NCI-H146 treated with DMSO at 0.1 percent for 48 hours (cell line): Measurements from ENCODE around the gene RND1.

Experiments
- DNase-seq: peaks from one replicate; lab custom pipeline; 2025; ENCODE audit not compliant: unreplicated experiment; lab: John Stamatoyannopoulos, UW

The RND1 gene

GRCh38 chr12:48828841-48829575, 36.7 kb downstream of the RND1 start:
- DNase-seq, result no peak

GRCh38 chr12:48828293-48828692, 37.4 kb downstream of the RND1 start:
- no peak for DNase-seq

- DNase-seq, result no peak
Measured at GRCh38 chr12:48827513-48828096, 38.1 kb downstream of the RND1 start.

- no peak for DNase-seq
Measured at GRCh38 chr12:48827026-48827425, 38.6 kb downstream of the RND1 start.

GRCh38 chr12:48826209-48826855, 39.3 kb downstream of the RND1 start:
- DNase-seq, result no peak

- DNase-seq, result no peak
Measured at GRCh38 chr12:48824905-48825304, 40.8 kb downstream of the RND1 start.

GRCh38 chr12:48824112-48824511, 41.6 kb downstream of the RND1 start:
- no peak for DNase-seq

- DNase-seq, result no peak
Measured at GRCh38 chr12:48823281-48823680, 42.4 kb downstream of the RND1 start.

- no peak for DNase-seq
Measured at GRCh38 chr12:48822711-48823110, 43.0 kb downstream of the RND1 start.

- no peak for DNase-seq
Measured at GRCh38 chr12:48822139-48822538, 43.5 kb downstream of the RND1 start.

- DNase-seq, result no peak
Measured at GRCh38 chr12:48819986-48820725, 45.5 kb downstream of the RND1 start.

- DNase-seq, result no peak
Measured at GRCh38 chr12:48818831-48819590, 46.7 kb downstream of the RND1 start.

- DNase-seq, result peak; percentile 83
Measured at GRCh38 chr12:48817873-48818830, 47.5 kb downstream of the RND1 start, which contains the start of gene CACNB3. CACNB3 (plus strand) TSS chr12:48818496; CDS start chr12:48818930, 434 bp downstream.

- no peak for DNase-seq
Measured at GRCh38 chr12:48816143-48816854, 49.4 kb downstream of the RND1 start.

GRCh38 chr12:48815126-48816110, 50.3 kb downstream of the RND1 start:
- DNase-seq, result peak; percentile 81

- peak; percentile 57 for DNase-seq
Measured at GRCh38 chr12:48814262-48815125, 51.2 kb downstream of the RND1 start.
